G401.6 (cell line): ENCODE measurements around the gene SLC38A5.
"Not testable (repeated sequence)": the region's sequence is repeated elsewhere in the genome, so short reads cannot be mapped to it uniquely, and the experiment has no call there.

Experiments used
- FAIRE-seq: peaks from 2 replicates; lab custom pipeline; 2012; peaks lifted over from hg19 to GRCh38; lab: Jason Lieb, UNC

The SLC38A5 gene

DNA sequence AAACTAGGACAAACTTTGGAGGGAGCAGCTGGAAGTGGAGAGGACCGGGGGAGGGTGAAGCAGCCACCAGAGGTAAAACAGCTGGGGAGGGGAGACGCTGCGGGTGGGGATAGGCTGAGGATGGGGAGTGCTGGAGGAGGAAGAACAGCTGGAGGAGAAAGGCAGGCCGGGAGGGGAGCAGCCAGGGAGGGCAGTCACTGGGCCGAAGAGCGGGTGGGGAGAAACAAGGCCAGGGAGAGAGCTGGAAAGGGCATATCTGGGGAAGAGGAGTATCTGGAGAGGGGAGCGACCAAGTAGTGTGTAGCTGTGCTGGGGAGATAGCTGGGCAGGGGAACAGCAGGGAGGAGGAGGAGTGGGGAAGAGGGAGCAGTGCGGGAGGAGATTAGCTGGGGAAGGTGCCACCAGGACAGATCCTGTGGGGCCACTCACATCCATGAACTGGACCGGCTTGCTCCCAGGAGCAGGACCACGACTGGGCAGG is 2.7 kb downstream of the SLC38A5 start:
- FAIRE-seq = no peak

GRCh38 chrX:48466696-48467095 is 3.4 kb downstream of the SLC38A5 start:
- no peak for FAIRE-seq

- no peak for FAIRE-seq
These were observed 4.6 kb downstream of the SLC38A5 start for GRCh38 chrX:48465336-48465933.

- no peak for FAIRE-seq
These were observed 8.2 kb downstream of the SLC38A5 start for GRCh38 chrX:48461830-48462229.

GRCh38 chrX:48460606-48461005 is 9.5 kb downstream of the SLC38A5 start:
- no peak for FAIRE-seq

DNA sequence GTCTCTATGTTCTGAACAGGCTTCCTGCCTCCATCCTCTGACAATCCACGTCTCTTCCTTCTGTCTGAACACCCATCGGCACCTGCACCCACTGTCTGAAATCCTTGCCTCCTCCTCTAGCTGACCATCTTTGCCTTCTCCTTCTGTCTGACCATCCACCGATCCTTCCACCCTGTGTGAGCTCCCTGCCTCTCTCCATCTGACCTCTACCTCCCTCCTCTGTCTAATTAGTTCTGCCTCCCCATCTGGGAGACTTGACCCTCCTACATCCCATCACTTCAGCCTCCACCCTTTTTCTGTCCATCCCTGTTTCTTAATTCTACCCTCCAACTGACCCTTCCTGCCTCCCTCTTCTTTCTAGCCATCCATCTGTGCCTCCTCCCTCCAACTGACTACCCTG is 10.0 kb downstream of the SLC38A5 start:
- FAIRE-seq = no peak

DNA sequence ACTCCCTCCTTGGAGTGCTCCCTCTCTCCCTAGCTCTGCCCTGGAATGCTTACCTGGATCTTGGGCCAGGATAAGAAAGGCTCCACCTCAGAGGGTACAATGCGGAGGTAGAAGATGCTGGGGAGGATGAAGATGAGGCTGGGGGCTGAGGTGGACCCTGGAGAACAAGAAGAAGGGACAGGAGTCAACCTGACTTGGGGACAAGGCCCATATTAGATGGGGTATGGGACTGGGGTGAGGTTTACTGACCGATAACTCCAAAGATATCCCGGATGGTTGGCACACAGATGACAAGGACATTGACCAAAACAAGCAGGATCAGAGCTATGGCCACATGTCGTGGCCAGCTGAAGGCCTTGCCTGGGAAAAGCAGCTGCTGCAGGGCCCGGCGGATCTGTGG is 10.6 kb downstream of the SLC38A5 start:
- no peak for FAIRE-seq

DNA sequence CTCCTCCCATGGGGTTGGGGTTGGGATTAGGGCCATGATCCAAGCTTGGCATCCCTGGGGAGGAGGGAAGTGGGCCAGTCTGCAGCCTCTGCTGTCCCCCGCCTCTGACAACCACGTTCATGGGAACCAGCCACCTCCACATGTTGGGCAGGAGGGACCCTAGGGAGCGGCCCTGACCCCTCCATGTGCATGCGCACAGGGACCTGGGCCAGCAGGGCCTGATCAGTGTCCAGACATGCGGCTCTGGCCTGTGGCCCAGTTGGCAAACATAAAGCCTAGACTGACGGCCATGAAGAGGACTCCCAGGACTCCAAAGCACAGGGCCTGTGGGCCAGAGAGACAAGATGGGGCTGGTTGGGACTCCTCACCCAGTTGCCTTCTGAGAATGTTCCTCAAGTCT is 11.3 kb downstream of the SLC38A5 start:
- no peak for FAIRE-seq

- FAIRE-seq = no peak
These were observed 13.3 kb downstream of the SLC38A5 start for GRCh38 chrX:48456628-48457331.

DNA sequence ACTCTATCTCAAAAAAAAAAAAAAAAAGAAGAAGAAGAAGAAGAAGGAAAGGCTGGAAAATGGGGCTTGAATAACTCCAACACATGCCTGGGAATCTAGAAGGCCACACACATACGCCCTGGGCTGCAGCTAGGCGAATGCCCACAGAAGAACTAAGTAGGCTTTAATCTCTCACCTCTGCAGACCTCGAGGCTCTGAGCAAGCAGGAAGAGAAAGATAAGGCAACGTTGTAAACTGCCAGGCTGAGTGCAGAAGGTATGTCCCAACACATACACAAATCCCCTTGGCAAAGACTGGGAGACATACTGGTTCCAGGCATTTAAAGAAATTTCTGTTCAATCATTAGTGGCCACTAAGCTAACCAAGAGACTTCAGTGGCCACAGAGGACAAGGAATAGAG is 18.4 kb downstream of the SLC38A5 start:
- no peak for FAIRE-seq

DNA sequence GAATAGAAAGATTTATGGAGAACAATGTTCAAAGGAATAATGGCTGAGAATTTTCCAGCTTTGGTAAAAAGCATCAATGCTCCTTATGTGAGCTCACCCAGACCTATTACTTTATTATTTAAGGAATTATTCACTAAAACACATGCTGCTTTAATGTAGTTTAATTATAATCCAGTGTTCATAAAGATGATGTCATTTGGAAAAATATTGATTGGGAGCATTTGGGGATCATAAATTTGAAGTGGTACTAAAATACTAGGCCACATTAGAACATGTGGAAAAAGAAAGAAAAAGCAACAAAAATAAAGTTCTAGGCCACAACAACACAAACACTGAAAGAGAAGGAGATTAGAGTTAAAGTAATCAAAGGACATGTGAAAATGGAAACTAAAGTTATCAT is 20.0 kb downstream of the SLC38A5 start:
- no peak for FAIRE-seq

DNA sequence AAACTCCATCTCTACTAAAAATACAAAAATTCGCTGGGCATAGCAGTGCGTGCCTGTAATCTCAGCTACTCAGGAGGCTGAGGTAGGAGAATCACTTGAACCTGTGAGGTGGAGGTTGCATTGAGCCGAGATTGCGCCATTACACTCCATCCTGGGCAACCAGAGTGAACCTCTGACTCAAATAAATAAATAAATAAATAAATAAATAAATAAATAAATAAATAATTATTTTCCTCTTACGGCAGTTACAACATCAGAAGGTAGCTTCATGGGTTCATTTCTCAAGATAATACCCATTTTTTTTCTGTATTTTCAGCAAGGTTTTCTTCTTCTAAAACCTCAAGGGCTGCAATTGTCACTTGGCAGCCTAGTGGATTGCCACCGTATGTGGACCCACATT is 22.9 kb downstream of the SLC38A5 start:
- not testable (repeated sequence) for FAIRE-seq

GRCh38 chrX:48433713-48434112 is 36.3 kb downstream of the SLC38A5 start:
- FAIRE-seq = not testable (repeated sequence)

DNA sequence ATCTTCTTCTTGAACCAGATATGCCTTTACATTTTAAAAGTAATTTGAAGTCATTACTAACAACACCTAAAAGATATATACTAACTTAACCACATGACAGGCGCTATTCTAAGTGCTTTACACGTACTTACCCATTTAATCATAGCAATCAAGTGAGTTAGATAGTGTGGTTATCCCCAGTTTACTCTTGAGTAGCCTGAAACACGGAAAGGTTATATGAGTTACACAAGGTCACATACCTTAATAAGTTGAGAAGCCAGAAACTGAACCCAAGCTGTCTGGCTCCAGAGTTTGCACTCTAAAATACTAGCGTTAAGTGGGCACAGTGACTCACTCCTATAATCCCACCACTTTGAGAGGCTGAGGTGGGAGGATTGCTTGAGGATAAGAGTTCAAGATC is 39.9 kb downstream of the SLC38A5 start:
- not testable (repeated sequence) for FAIRE-seq

- FAIRE-seq = not testable (repeated sequence)
These were observed 40.5 kb downstream of the SLC38A5 start for GRCh38 chrX:48429606-48430005.

DNA sequence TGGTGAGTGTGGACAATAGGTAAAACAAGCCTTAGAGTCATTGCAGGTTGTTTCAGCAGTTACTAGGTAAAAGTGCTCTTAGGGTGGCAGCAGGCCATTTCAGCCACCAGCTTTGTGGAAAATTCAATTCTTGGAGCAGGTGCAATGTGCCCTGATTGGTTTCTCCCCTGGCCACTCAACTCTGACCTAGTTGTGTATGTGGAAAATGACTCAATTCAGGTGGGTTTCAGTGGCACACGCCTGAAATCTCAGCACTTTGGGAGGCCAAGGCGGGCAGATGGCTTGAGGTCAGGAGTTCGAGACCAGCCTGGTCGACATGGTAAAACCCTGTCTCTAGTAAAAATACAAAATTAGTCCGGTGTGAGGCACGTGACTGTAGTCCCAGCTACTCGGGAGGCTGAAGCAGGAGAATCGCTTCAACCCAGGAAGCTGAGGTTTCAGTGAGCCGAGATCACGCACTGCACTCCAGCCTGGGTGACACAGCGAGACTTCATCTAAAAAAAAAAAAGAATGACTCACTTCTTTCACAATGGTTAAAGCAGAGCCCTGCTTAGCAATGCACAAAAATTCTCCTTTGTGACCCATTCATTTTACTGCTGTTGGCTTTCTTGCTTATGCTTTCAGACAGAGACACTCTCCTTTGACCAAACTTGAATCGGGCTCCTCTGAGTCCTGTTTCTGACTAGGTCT is 42.9 kb downstream of the SLC38A5 start:
- not testable (repeated sequence) for FAIRE-seq

DNA sequence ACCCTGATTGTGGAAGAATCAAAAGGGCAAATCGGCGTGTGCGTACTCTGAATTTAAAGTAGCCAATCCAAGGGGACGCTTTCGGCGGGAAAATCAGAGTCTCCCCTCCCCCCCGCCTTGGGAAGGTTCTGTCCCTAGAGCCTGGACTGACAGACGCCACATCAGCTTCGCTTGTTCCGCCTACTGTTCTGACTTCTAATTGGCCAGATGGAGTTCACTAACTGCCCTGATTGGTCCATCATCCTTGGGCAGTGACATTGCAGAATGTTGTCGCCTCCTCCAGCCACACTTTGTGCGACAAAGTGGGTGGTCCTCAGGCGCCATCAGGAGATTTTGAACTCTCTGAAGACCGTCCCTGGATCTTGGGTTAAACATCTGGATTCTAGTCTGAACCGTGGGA is 58.2 kb downstream of the SLC38A5 start, which contains the start of gene SSX4B:
SSX4B (minus strand) TSS at position 101 of the 400 bp plus-strand sequence. CDS start 588 bp downstream, outside the sequence.
- not testable (repeated sequence) for FAIRE-seq
